ENCODE results near the gene PSME3.
"Not testable (repeated sequence)": the region's sequence is repeated elsewhere in the genome, so short reads cannot be mapped to it uniquely, and the experiment has no call there.

The PSME3 gene

GRCh38 chr17:42877037-42877436 is 43.8 kb downstream of the PSME3 start:
- DNase-seq (ENCODE audit: low read depth in 2 of 2), result no peak

GRCh38 chr17:42878123-42878880 is 45.1 kb downstream of the PSME3 start:
- DNase-seq (ENCODE audit: low read depth in 2 of 2), result no peak

- DNase-seq (ENCODE audit: low read depth in 2 of 2), result no peak
These were observed 45.9 kb downstream of the PSME3 start for GRCh38 chr17:42878924-42879595.

GRCh38 chr17:42879596-42879985 is 46.4 kb downstream of the PSME3 start:
- no peak for DNase-seq (ENCODE audit: low read depth in 2 of 2)

- DNase-seq (ENCODE audit: low read depth in 2 of 2), result no peak
These were observed 47.6 kb downstream of the PSME3 start for GRCh38 chr17:42880776-42881310.

GRCh38 chr17:42881706-42882105 is 48.5 kb downstream of the PSME3 start:
- DNase-seq (ENCODE audit: low read depth in 2 of 2), result not testable (repeated sequence)

GRCh38 chr17:42882166-42882565 is 49.0 kb downstream of the PSME3 start:
- DNase-seq (ENCODE audit: low read depth in 2 of 2), result no peak

- DNase-seq (ENCODE audit: low read depth in 2 of 2), result no peak
These were observed 50.8 kb downstream of the PSME3 start for GRCh38 chr17:42883802-42884558.

- not testable (repeated sequence) for DNase-seq (ENCODE audit: low read depth in 2 of 2)
These were observed 52.6 kb downstream of the PSME3 start for GRCh38 chr17:42885806-42886205.

GRCh38 chr17:42886283-42887176 is 53.3 kb downstream of the PSME3 start:
- no peak for DNase-seq (ENCODE audit: low read depth in 2 of 2)

GRCh38 chr17:42889809-42890208 is 56.6 kb downstream of the PSME3 start:
- DNase-seq (ENCODE audit: low read depth in 2 of 2), result no peak

GRCh38 chr17:42891539-42892152 is 58.4 kb downstream of the PSME3 start:
- DNase-seq (ENCODE audit: low read depth in 2 of 2), result no peak

- DNase-seq (ENCODE audit: low read depth in 2 of 2), result no peak
These were observed 60.2 kb downstream of the PSME3 start for GRCh38 chr17:42893359-42893758.

Data from fibroblast of skin of left quadriceps (primary cell).